Measurements from ENCODE around the gene CNKSR3. TPM values are rescaled to one million over a fixed set of nuclear protein-coding genes. Genes with fewer than 3 reads are reported as not detected.

Gene CNKSR3
- total RNA-seq, 1 donor from 2014 or later = 8.9 TPM

- DNase-seq (ENCODE audit: low spot score) = no peak
These were observed 127.2 kb downstream of the CNKSR3 start for GRCh38 chr6:154383273-154383672.

GRCh38 chr6:154382740-154383139 lies 127.7 kb downstream of the CNKSR3 start:
- no peak for DNase-seq (ENCODE audit: low spot score)

GRCh38 chr6:154381548-154381947 lies 128.9 kb downstream of the CNKSR3 start:
- no peak for DNase-seq (ENCODE audit: low spot score)

- DNase-seq (ENCODE audit: low spot score) = peak; percentile 24
These were observed 129.7 kb downstream of the CNKSR3 start for GRCh38 chr6:154380741-154381140.

- no peak for DNase-seq (ENCODE audit: low spot score)
These were observed 130.9 kb downstream of the CNKSR3 start for GRCh38 chr6:154379585-154379984.

- DNase-seq (ENCODE audit: low spot score) = no peak
These were observed 132.0 kb downstream of the CNKSR3 start for GRCh38 chr6:154378518-154378917.

GRCh38 chr6:154377726-154378125 lies 132.8 kb downstream of the CNKSR3 start:
- DNase-seq (ENCODE audit: low spot score) = no peak

GRCh38 chr6:154373971-154374370 lies 136.5 kb downstream of the CNKSR3 start:
- DNase-seq (ENCODE audit: low spot score) = no peak

GRCh38 chr6:154371281-154371680 lies 139.2 kb downstream of the CNKSR3 start:
- DNase-seq (ENCODE audit: low spot score) = no peak

GRCh38 chr6:154370545-154370944 lies 139.9 kb downstream of the CNKSR3 start:
- DNase-seq (ENCODE audit: low spot score) = peak; percentile 49

GRCh38 chr6:154367839-154368695 lies 142.4 kb downstream of the CNKSR3 start:
- DNase-seq (ENCODE audit: low spot score) = no peak

GRCh38 chr6:154367336-154367735 lies 143.1 kb downstream of the CNKSR3 start:
- DNase-seq (ENCODE audit: low spot score) = no peak

GRCh38 chr6:154363821-154364220 lies 146.7 kb downstream of the CNKSR3 start:
- DNase-seq (ENCODE audit: low spot score) = no peak

- no peak for DNase-seq (ENCODE audit: low spot score)
These were observed 149.0 kb downstream of the CNKSR3 start for GRCh38 chr6:154361476-154361875.

- DNase-seq (ENCODE audit: low spot score) = no peak
These were observed 150.0 kb downstream of the CNKSR3 start for GRCh38 chr6:154360476-154360875.

- DNase-seq (ENCODE audit: low spot score) = no peak
These were observed 150.8 kb downstream of the CNKSR3 start for GRCh38 chr6:154359679-154360078.

GRCh38 chr6:154359161-154359574 lies 151.3 kb downstream of the CNKSR3 start:
- peak; percentile 42 for DNase-seq (ENCODE audit: low spot score)

GRCh38 chr6:154358019-154358545 lies 152.4 kb downstream of the CNKSR3 start:
- no peak for DNase-seq (ENCODE audit: low spot score)

GRCh38 chr6:154356690-154357089 lies 153.8 kb downstream of the CNKSR3 start, which contains the start of gene IPCEF1:
IPCEF1 (minus strand) TSS chr6:154356803; CDS start chr6:154265947, 90,856 bp downstream.
- peak; percentile 32 for DNase-seq (ENCODE audit: low spot score)

- DNase-seq (ENCODE audit: low spot score) = no peak
These were observed 154.4 kb downstream of the CNKSR3 start for GRCh38 chr6:154356113-154356512.

GRCh38 chr6:154354265-154354777 lies 156.2 kb downstream of the CNKSR3 start:
- DNase-seq (ENCODE audit: low spot score) = no peak

- DNase-seq (ENCODE audit: low spot score) = no peak
These were observed 156.9 kb downstream of the CNKSR3 start for GRCh38 chr6:154353626-154354025.
